Vagina (tissue), 2 donors: ENCODE results near the gene MED13L. TPM values are rescaled to one million over a fixed set of nuclear protein-coding genes. Genes with fewer than 3 reads are reported as not detected.
"Not testable (repeated sequence)": the region's sequence is repeated elsewhere in the genome, so short reads cannot be mapped to it uniquely, and the experiment has no call there.

ENCODE experiments used
- DNase-seq, 2 donors: peaks; one replicate each; pipeline ENCODE4 v3.0.0-alpha.2; 2017; ENCODE audit errors: extremely low spot score in 2 of 2
- H3K27ac ChIP-seq: fragments of 200-600 bp; sonication (generic); one replicate; pipeline ENCODE4 v1.5.1; 2019
- H3K27me3 ChIP-seq: fragments of 200-600 bp; sonication (generic); one replicate; pipeline ENCODE4 v1.5.1; 2019
- H3K36me3 ChIP-seq, 2 donors: fragments of 200-600 bp; sonication (generic); one replicate each; pipeline ENCODE4 v1.5.1; 2017 to 2019
- H3K4me1 ChIP-seq: fragments of 200-600 bp; sonication (generic); one replicate; pipeline ENCODE4 v1.5.1; 2019
- H3K4me3 ChIP-seq, 2 donors: fragments of 200-600 bp; sonication (generic); 1 replicate in 1 of 2; 2 replicates in 1 of 2; pipeline ENCODE4 v1.5.1; 2016 to 2019
- H3K9me3 ChIP-seq: fragments of 200-600 bp; sonication (generic); one replicate; pipeline ENCODE4 v1.5.1; 2019
- CTCF ChIP-seq, 3 experiments: fragments of 450-650 bp in 2 of 3; fragments of 200-600 bp in 1 of 3; sonication (generic) in 1 of 3; IDR thresholded peaks; one replicate each; pipeline ENCODE4 v1.5.1; 2017 to 2019; ENCODE audit warnings: antibody characterized with exemption in 3 of 3, mild to moderate bottlenecking in 2 of 3, moderate library complexity in 2 of 3
- POLR2A ChIP-seq, 2 donors: fragments of 450-650 bp; IDR thresholded peaks; one replicate each; pipeline ENCODE4 v1.6.1; 2017; ENCODE audit warnings: antibody characterized with exemption in 2 of 2, mild to moderate bottlenecking in 2 of 2, moderate library complexity in 2 of 2
- POLR2AphosphoS5 ChIP-seq, 2 donors: sonication (generic); formaldehyde crosslinking; IDR thresholded peaks; one replicate each; pipeline ENCODE4 v1.9.0; 2017; ENCODE audit warnings: antibody characterized with exemption in 2 of 2, mild to moderate bottlenecking in 2 of 2, low read depth in 1 of 2; ENCODE audit not compliant: insufficient read depth in 1 of 2
- intact Hi-C: fragments of 100-400 bp; cut with DNase I; formaldehyde crosslinking; loops from one replicate; pipeline ENCODE4 v1.15.1; 2023
- total RNA-seq: library from RNA; depleted of rRNA; stranded (reverse); fragments of >200 nt; gene quantifications from one replicate; pipeline ENCODE4 v1.2.3, GENCODE V29; 2016

The MED13L gene
- total RNA-seq, 1 donor from 2014 or later, result 161 TPM

GRCh38 chr12:116244474-116245090 lies 32.9 kb downstream of the MED13L start:
- intact Hi-C loops, result no loop called here
- Histone ChIP-seq H3K4me1 (peaks cover 80% of the 10 kb centered on the region), H3K9me3 (no peaks in the 10 kb centered on the region), H3K36me3 (no peaks in the 10 kb centered on the region), H3K27ac (no peak overlapping the region), H3K4me3 (no peak overlapping the region), H3K27me3 (no peaks in the 10 kb centered on the region)
- TF ChIP-seq CTCF (IDR thresholded peaks at IDR 0.05) (no peak), POLR2A (IDR thresholded peaks at IDR 0.05) (no peak), POLR2AphosphoS5 (IDR thresholded peaks at IDR 0.05; ENCODE audit: insufficient read depth in 1 of 2, low read depth in 1 of 2) (no peak)
- DNase-seq, result no peak

- Histone ChIP-seq H3K27me3 (no peaks in the 10 kb centered on the region), H3K4me1 (peaks cover 85% of the 10 kb centered on the region), H3K36me3 (no peaks in the 10 kb centered on the region), H3K9me3 (no peaks in the 10 kb centered on the region), H3K27ac (no peak overlapping the region), H3K4me3 (no peak overlapping the region)
- TF ChIP-seq POLR2A (IDR thresholded peaks at IDR 0.05), result no peak
- TF ChIP-seq CTCF (IDR thresholded peaks at IDR 0.05), result no peak
- TF ChIP-seq POLR2AphosphoS5 (IDR thresholded peaks at IDR 0.05; ENCODE audit: insufficient read depth in 1 of 2, low read depth in 1 of 2), result no peak
- intact Hi-C loops, result no loop called here
- no peak for DNase-seq
Observed at GRCh38 chr12:116244001-116244400, 33.5 kb downstream of the MED13L start.

GRCh38 chr12:116242740-116243139 lies 34.8 kb downstream of the MED13L start:
- H3K27me3 ChIP-seq, result no peaks in the 10 kb centered on the region
- H3K27ac ChIP-seq, result no peak overlapping the region
- intact Hi-C loops, result no loop called here
- no peak for DNase-seq
- H3K4me3 ChIP-seq, result no peak overlapping the region
- peaks cover 74% of the 10 kb centered on the region for H3K4me1 ChIP-seq
- no peak for TF ChIP-seq CTCF (IDR thresholded peaks at IDR 0.05)
- H3K9me3 ChIP-seq, result no peaks in the 10 kb centered on the region
- no peaks in the 10 kb centered on the region for H3K36me3 ChIP-seq

- peaks cover 75% of the 10 kb centered on the region for H3K4me1 ChIP-seq
- no peak for TF ChIP-seq POLR2AphosphoS5 (IDR thresholded peaks at IDR 0.05; ENCODE audit: insufficient read depth in 1 of 2, low read depth in 1 of 2)
- TF ChIP-seq POLR2A (IDR thresholded peaks at IDR 0.05), result no peak
- TF ChIP-seq CTCF (IDR thresholded peaks at IDR 0.05), result no peak
- intact Hi-C loops, result no loop called here
- no peak overlapping the region for H3K27ac ChIP-seq
- H3K36me3 ChIP-seq, result no peaks in the 10 kb centered on the region
- DNase-seq, result no peak
- H3K9me3 ChIP-seq, result no peaks in the 10 kb centered on the region
- H3K27me3 ChIP-seq, result no peaks in the 10 kb centered on the region
- no peak overlapping the region for H3K4me3 ChIP-seq
Observed at GRCh38 chr12:116241157-116241759, 36.2 kb downstream of the MED13L start.

GRCh38 chr12:116238570-116239119 lies 38.8 kb downstream of the MED13L start:
- H3K27me3 ChIP-seq, H3K27ac ChIP-seq, H3K36me3 ChIP-seq, H3K9me3 ChIP-seq, H3K4me3 ChIP-seq, intact Hi-C loops, DNase-seq: not testable (repeated sequence)
- peaks cover 55% of the 10 kb centered on the region for H3K4me1 ChIP-seq
